SK-N-SH (cell line): ENCODE results near the gene CD244. TPM values are rescaled to one million over a fixed set of nuclear protein-coding genes. Genes with fewer than 3 reads are reported as not detected.

ENCODE experiments used
- CTCF ChIA-PET: fragments of 300-600, 350-600 bp; formaldehyde crosslinking; extraction: SDS; loops from one replicate; lab custom pipeline; 2021; lab: Yijun Ruan, JAX
- POLR2A ChIA-PET: fragments of 350-600 bp; sonication (Branson Sonifier 250); formaldehyde crosslinking; extraction: SDS; loops from one replicate; lab custom pipeline; 2020; ENCODE audit warnings: antibody characterized with exemption, inconsistent platforms; lab: Yijun Ruan, JAX
- DNase-seq: peaks from one replicate; pipeline ENCODE4 v3.0.0; 2012
- H2AFZ ChIP-seq: fragments of 200-600 bp; sonication (generic); 2 replicates; pipeline ENCODE4 v1.8.1; 2016; ENCODE audit warnings: antibody characterized with exemption, mild to moderate bottlenecking, low read depth
- H3F3A ChIP-seq: fragments of 200-600 bp; sonication (generic); replicated peaks from 2 replicates; pipeline ENCODE3; 2016; ENCODE audit warnings: antibody characterized with exemption, mild to moderate bottlenecking; ENCODE audit not compliant: insufficient read depth
- H3K27ac ChIP-seq, 2 experiments: fragments of 200-500 bp in 1 of 2; fragments of 200-600 bp in 1 of 2; sonication (Bioruptor generic) in 1 of 2; sonication (generic), shearing (Covaris generic) in 1 of 2; 2 replicates each; pipeline versions ENCODE4 v1.5.1 to v1.6.1; 2014 to 2016; ENCODE audit warnings: low read depth in 2 of 2, inconsistent platforms in 1 of 2, low read length in 1 of 2, mild to moderate bottlenecking in 1 of 2, mixed read lengths in 1 of 2
- H3K27me3 ChIP-seq: fragments of 200-600 bp; sonication (generic), shearing (Covaris generic); 2 replicates; pipeline ENCODE4 v1.6.1; 2016; ENCODE audit warnings: mixed run types; ENCODE audit not compliant: insufficient read depth
- H3K36me3 ChIP-seq, 2 experiments: fragments of 200-500 bp in 1 of 2; fragments of 200-600 bp in 1 of 2; sonication (Bioruptor generic) in 1 of 2; sonication (generic) in 1 of 2; replicated peaks in 1 of 2; 2 replicates each; pipeline versions ENCODE3 to v1.5.1; 2014 to 2016; ENCODE audit warnings: low read length in 1 of 2, mild to moderate bottlenecking in 1 of 2; ENCODE audit not compliant: insufficient read depth in 2 of 2, control insufficient read depth in 1 of 2
- H3K4me1 ChIP-seq, 2 experiments: fragments of 200-500 bp in 1 of 2; fragments of 200-600 bp in 1 of 2; sonication (Bioruptor generic) in 1 of 2; sonication (generic), shearing (Covaris generic) in 1 of 2; 2 replicates each; pipeline versions ENCODE4 v1.5.1 to v1.6.1; 2014 to 2016; ENCODE audit warnings: low read depth in 1 of 2, low read length in 1 of 2, mixed run types in 1 of 2; ENCODE audit not compliant: insufficient read depth in 2 of 2, control insufficient read depth in 1 of 2
- H3K4me2 ChIP-seq: fragments of 200-600 bp; sonication (generic), shearing (Covaris generic); 2 replicates; pipeline ENCODE4 v1.6.1; 2017; ENCODE audit warnings: mixed run types
- H3K4me3 ChIP-seq, 2 experiments: fragments of 200-500 bp in 1 of 2; fragments of 200-600 bp in 1 of 2; sonication (Bioruptor generic) in 1 of 2; sonication (generic), shearing (Covaris generic) in 1 of 2; 2 replicates each; pipeline versions ENCODE4 v1.5.1 to v1.8.1; 2014 to 2016; ENCODE audit warnings: low read depth in 2 of 2, inconsistent platforms in 1 of 2, low read length in 1 of 2, mild to moderate bottlenecking in 1 of 2, mixed read lengths in 1 of 2, moderate library complexity in 1 of 2
- H3K79me2 ChIP-seq: fragments of 200-600 bp; sonication (generic); 2 replicates; pipeline ENCODE4 v1.8.1; 2017; ENCODE audit warnings: mild to moderate bottlenecking; ENCODE audit not compliant: insufficient read depth
- H3K9ac ChIP-seq: fragments of 200-600 bp; sonication (generic); 2 replicates; pipeline ENCODE4 v1.6.1; 2017; ENCODE audit warnings: mixed run types
- H3K9me2 ChIP-seq: fragments of 200-600 bp; sonication (generic); 2 replicates; pipeline ENCODE4 v1.6.1; 2017; ENCODE audit warnings: mixed run types
- H3K9me3 ChIP-seq: fragments of 200-600 bp; sonication (generic); 2 replicates; pipeline ENCODE4 v1.6.1; 2017; ENCODE audit warnings: mixed run types, mild to moderate bottlenecking, moderate library complexity
- H4K20me1 ChIP-seq: fragments of 200-600 bp; sonication (generic); 2 replicates; pipeline ENCODE4 v1.6.1; 2017; ENCODE audit warnings: mild to moderate bottlenecking, mixed run types; ENCODE audit not compliant: insufficient read depth
- CHD2 ChIP-seq: fragments of 150-350 bp; IDR thresholded peaks from 2 replicates; pipeline ENCODE4 v1.6.1; 2018; ENCODE audit warnings: low read length; ENCODE audit not compliant: partially characterized antibody
- CTCF ChIP-seq: fragments of 200-600 bp; sonication (generic); IDR thresholded peaks from 2 replicates; pipeline ENCODE4 v1.6.1; 2017; ENCODE audit warnings: antibody characterized with exemption, mild to moderate bottlenecking, moderate library complexity
- EP300 ChIP-seq, 2 experiments: IDR thresholded peaks; 2 replicates each; pipeline versions ENCODE4 v1.4.0 to v1.6.1; 2012; ENCODE audit warnings: borderline replicate concordance in 1 of 2, low read depth in 1 of 2, low read length in 1 of 2
- EZH2phosphoT487 ChIP-seq: fragments of 200-600 bp; sonication (generic); IDR thresholded peaks from 2 replicates; pipeline ENCODE4 v1.6.1; 2017; ENCODE audit warnings: low read depth, mixed run types, mild to moderate bottlenecking, antibody characterized with exemption, moderate library complexity, borderline replicate concordance
- FOSL2 ChIP-seq: IDR thresholded peaks from 2 replicates; pipeline ENCODE4 v1.4.0; 2012; ENCODE audit warnings: low read depth, mild to moderate bottlenecking, moderate library complexity, borderline replicate concordance
- FOXJ3 ChIP-seq: sonication (generic); formaldehyde crosslinking; IDR thresholded peaks from 2 replicates; pipeline ENCODE4 v1.5.1; 2020; ENCODE audit warnings: mild to moderate bottlenecking, missing genetic modification reagents
- FOXM1 ChIP-seq: IDR thresholded peaks from 2 replicates; pipeline ENCODE4 v1.4.0; 2012; ENCODE audit warnings: low read depth, mild to moderate bottlenecking
- GATA2 ChIP-seq: sonication (generic); formaldehyde crosslinking; IDR thresholded peaks from 2 replicates; pipeline ENCODE4 v1.5.0; 2020; ENCODE audit warnings: mild to moderate bottlenecking, missing genetic modification reagents
- POLR2AphosphoS5 ChIP-seq: IDR thresholded peaks from 2 replicates; pipeline ENCODE4 v1.6.1; 2012; ENCODE audit warnings: low read depth, low read length
- RAD21 ChIP-seq: IDR thresholded peaks from 2 replicates; pipeline ENCODE4 v1.6.1; 2012; ENCODE audit warnings: mild to moderate bottlenecking, low read length
- RCOR1 ChIP-seq: fragments of 150-350 bp; IDR thresholded peaks from 2 replicates; pipeline ENCODE4 v1.6.1; 2017; ENCODE audit warnings: antibody characterized with exemption, low read length
- RFX5 ChIP-seq: IDR thresholded peaks from 2 replicates; pipeline ENCODE4 v1.6.1; 2012; ENCODE audit warnings: mild to moderate bottlenecking, improper control_type of control experiment, low read length
- RXRA ChIP-seq: IDR thresholded peaks from 2 replicates; pipeline ENCODE4 v1.4.0; 2012; ENCODE audit warnings: low read depth, mild to moderate bottlenecking, borderline replicate concordance
- SIN3A ChIP-seq: IDR thresholded peaks from 2 replicates; pipeline ENCODE4 v1.6.1; 2012; ENCODE audit warnings: low read depth, mild to moderate bottlenecking, low read length, moderate library complexity, borderline replicate concordance
- TCF12 ChIP-seq: IDR thresholded peaks from 2 replicates; pipeline ENCODE4 v1.4.0; 2012
- USF2 ChIP-seq: fragments of 150-350 bp; IDR thresholded peaks from 2 replicates; pipeline ENCODE4 v1.6.1; 2017; ENCODE audit warnings: antibody characterized with exemption, low read length, low read depth, borderline replicate concordance
- whole genome bisulfite sequencing: methylation state at CpG from one replicate; pipeline ENCODE4 v1.1.6; 2017; ENCODE audit warnings: low lambda C conversion rate; 5-methylcytosine and 5-hydroxymethylcytosine counted together
- polyA plus RNA-seq, 3 experiments: library from polyadenylated mRNA; depleted of rRNA; stranded (reverse); fragments of >200 nt; gene quantifications; 2 replicates each; pipeline ENCODE4 v1.2.3, GENCODE V29; 2012

Gene CD244
- polyA plus RNA-seq, 1 of the 3 experiments (the other 2 are of a cell fraction) = not detected

DNA sequence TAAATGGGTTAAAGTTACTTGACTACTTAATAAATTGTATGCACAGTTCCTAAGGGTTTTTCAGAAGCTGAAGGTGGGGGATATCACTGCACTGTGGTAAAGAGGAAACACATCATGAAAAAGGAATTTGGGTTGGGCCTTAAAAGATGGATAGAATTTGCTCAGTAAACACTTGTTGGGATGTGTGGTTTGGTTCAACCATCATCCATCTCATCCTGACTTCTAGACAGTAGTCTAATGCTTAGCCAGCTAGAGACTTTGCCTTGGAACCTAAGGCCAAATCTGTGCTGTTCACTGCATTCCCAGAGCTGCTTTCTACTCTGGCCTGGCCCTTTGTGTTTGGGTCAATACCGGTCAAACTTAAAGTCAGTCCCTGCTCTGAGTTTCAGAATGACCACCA, 36.1 kb downstream of the CD244 start (continued):
- TF ChIP-seq CTCF = no peak

DNA sequence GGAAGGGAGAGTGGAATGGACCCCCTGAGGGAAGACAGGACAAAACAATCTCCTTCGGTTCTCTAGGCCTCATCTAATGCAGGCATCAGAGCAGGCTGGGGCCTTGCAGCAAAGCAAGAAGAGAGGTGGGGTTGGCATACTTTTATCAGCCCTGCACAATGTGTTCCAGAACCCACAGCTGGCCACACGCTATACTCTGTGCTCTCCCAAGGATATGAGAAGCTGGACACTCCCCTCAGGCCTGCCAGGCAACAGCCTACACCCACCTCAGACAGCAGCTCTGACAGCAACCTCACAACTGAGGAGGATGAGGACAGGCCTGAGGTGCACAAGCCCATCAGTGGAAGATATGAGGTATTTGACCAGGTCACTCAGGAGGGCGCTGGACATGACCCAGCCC, 39.4 kb downstream of the CD244 start:
- H3K4me3 ChIP-seq = no peak overlapping the region
- no peaks in the 10 kb centered on the region for H3K4me1 ChIP-seq
- no peak overlapping the region for H3K27ac ChIP-seq
- WGBS = 14% methylated on average over 2 of the region's 3 CpGs
- ChIA-PET POLR2A (no interaction called here), CTCF (interaction anchor here (1.4 kb wide), 1 partner anchor 12 kb away, joined by 4 read pairs; no protein-coding TSS in a partner anchor)
- no peaks in the 10 kb centered on the region for H3F3A ChIP-seq
- TF ChIP-seq POLR2AphosphoS5 (no peak), USF2 (no peak), RCOR1 (no peak), EP300 (IDR thresholded peaks at IDR 0.05; ENCODE audit: borderline replicate concordance in 1 of 2, low read depth in 1 of 2, low read length in 1 of 2) (no peak), SIN3A (no peak), RAD21 (no peak), GATA2 (no peak), FOSL2 (no peak), FOXJ3 (CRISPR knock-in tag) (no peak), EZH2phosphoT487 (no peak), RXRA (no peak), CHD2 (no peak), CTCF (no peak), RFX5 (no peak), TCF12 (no peak), FOXM1 (no peak)
- H2AFZ ChIP-seq = no peak overlapping the region
- H3K36me3 ChIP-seq = no peaks in the 10 kb centered on the region
- no peaks in the 10 kb centered on the region for H4K20me1 ChIP-seq
- no peak for DNase-seq
- no peaks in the 10 kb centered on the region for H3K79me2 ChIP-seq
- H3K27me3 ChIP-seq = peaks cover 10% of the 10 kb centered on the region; the same call in 1 of the 2 replicates
- no peaks in the 10 kb centered on the region for H3K9me2 ChIP-seq
- H3K4me2 ChIP-seq = no peak overlapping the region
- H3K9me3 ChIP-seq = no peaks in the 10 kb centered on the region
- no peak overlapping the region for H3K9ac ChIP-seq
